ENCODE measurements around the gene CFAP299.
"Not testable (repeated sequence)": the region's sequence is repeated elsewhere in the genome, so short reads cannot be mapped to it uniquely, and the experiment has no call there.

The CFAP299 gene

DNA sequence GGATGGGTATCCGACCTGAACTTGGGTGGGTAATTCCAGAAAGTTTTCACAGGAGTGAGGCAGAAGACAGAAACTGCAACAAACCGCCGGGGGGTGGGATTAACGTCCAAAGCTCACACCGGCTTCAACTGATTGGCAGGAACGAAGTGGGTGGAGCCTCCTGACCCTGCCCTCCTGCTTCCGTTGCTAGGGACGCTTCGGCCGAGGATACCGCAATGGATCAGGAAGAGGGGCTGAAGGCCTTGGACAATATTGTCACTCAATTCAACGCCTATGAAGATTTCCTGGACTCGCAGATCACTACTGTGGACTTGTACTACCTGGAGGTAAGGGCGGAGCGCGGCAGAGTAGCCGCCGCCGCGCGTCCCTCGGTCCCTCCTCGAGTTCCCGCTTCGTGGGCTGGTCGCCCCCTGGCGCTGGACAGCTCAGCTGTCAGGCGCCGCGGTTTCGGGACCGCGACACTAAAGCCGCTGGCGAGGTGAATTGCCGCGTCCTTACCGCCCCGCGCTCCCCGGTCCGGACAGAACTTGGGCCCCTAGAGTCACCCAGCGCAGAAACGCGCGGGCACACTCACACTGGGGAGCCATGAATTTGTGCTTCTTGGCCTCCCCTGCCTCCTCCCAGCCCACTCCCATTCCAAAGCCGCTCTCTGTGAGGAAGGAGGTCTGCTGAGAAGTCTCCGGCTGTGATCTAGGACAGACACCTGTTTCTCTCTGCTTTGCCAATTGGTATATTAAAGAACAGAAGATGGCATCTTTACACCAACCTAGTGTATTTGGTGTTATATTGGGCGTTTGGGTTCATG lies at the start of gene CFAP299:
Gene CFAP299 (plus strand): TSS at position 177 of the 805 bp plus-strand sequence.
- DNase-seq (ENCODE audit: low read depth) = peak; percentile 88

DNA sequence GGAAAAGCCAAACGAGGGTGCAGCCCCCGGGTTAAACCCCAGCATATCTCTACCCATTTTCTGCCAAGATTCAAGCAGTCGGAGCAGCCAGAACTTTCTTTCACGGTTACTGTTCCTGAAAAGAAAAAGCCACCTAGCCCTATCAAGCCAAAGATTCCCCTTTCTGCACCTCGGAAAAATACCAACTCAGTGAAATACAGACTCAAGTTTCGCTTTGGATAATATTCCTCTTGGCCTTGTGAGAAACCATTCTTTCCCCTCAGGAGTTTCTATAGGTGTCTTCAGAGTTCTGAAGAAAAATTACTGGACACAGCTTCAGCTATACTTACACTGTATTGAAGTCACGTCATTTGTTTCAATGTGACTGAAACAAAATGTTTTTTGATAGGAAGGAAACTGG lies 49.1 kb upstream of the CFAP299 start:
- DNase-seq (ENCODE audit: low read depth) = no peak

DNA sequence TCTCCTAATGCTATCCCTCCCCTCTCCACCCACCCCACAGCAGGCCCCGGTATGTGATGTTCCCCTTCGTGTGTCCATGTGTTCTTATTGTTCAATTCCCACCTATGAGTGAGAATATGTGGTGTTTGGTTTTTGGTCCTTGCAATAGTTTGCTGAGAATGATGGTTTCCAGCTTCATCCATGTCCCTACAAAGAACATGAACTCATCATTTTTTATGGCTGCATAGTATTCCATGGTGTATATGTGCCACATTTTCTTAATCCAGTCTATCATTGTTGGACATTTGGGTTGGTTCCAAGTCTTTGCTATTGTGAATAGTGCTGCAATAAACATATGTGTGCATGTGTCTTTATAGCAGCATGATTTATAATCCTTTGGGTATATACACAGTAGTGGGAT lies 44.9 kb upstream of the CFAP299 start:
- not testable (repeated sequence) for DNase-seq (ENCODE audit: low read depth)

DNA sequence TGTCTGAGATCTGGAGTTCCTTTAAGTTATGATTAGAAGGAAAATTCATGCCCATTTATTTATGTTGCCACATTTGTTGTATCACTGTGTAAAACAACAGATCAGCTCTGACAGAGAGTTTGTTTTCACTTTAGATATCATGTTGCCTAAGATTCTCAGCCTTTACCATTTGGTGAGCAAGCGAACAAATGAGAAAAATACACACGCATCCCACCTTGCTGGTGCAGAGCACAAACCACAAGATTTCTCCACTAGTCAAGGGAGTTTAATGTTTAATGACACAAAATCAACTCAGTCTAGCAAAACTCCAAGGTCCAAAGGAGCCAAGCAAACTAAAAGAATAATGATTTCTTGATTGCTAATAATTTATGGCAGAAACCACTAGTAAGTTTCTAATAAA lies 41.3 kb upstream of the CFAP299 start:
- DNase-seq (ENCODE audit: low read depth) = no peak

DNA sequence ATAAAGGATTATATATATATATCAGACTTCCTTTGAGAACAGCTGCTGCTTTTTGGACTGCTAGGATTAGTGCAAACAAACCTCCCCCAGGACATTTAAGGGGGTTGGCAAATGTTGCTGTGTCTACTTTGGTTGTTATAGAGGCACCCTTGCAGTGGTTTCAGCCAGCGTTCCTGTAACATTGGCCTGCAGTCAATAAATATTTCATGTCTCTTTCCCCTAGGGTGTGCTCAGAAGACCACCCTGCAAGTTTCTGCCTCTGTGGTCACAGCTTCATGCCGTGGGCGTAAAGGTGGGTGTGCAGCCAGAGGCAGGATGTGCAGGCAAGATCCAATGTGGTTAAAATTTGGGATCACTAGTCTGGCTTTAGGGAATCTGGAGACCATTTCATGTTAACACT lies 40.2 kb upstream of the CFAP299 start:
- no peak for DNase-seq (ENCODE audit: low read depth)

DNA sequence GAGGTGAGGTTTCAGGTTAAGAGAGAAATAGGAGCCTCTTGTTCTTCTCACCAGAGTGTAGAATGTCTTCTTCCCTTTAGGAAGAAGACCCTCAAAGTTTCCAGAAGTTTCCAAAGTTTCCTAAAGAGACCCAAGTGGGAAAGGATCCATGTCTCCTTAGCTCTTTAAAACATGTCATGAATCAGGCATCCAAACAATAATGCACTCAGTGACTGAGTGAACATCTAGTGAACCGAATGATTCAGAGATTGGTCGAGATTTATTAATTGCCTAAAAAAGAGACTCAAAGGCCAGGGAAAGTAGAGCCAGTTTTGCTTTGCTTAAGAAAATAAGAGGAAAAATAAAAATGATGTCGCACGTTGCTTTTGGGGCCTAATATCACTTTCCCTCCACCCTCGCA lies 39.7 kb upstream of the CFAP299 start:
- peak; percentile 27 for DNase-seq (ENCODE audit: low read depth)

DNA sequence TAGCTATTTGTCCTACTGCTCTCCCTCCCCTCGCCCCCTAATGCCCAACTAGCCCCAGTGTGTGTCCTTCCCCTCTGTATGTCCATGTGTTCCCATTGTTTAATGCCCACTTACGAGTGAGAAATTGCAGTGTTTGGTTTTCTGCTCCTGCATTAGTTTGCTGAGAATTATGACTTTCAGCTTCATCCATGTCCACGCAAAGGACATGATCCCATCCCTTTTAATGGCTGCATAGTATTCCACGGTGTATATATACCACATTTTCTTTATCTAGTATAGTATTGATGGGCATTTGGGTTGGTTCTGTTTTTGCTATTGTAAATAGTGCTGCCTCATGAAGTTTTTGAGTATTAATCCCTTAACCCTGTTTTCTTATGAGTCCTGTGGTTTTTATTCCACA lies 33.6 kb upstream of the CFAP299 start:
- no peak for DNase-seq (ENCODE audit: low read depth)

DNA sequence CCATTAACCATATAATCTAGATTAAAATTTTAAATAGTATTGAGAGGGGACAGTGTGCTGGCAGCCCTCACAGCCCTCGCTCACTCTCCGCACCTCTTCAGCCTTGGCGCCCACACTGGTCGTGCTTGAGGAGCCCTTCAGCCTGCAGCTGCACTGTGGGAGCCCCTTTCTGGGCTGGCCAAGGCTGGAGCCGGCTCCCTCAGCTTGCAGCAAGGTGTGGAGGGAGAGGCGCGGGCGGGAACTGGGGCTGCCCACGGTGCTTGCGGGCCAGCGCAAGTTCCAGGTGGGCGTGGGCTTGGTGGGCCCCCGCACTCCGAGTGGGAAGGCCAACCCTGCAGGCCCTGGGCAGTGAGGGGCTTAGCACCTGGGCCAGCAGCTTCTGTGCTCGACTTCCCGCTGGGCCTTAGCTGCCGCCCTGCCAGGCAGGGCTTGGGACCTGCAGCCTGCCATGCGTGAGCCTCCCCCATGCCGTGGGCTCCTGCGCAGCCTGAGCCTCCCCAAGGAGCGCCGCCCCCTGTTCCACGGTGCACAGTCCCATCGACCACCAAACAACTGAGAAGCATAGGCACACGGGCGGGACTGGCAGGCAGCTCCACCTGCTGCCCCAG lies 32.8 kb upstream of the CFAP299 start:
- no peak for DNase-seq (ENCODE audit: low read depth)

DNA sequence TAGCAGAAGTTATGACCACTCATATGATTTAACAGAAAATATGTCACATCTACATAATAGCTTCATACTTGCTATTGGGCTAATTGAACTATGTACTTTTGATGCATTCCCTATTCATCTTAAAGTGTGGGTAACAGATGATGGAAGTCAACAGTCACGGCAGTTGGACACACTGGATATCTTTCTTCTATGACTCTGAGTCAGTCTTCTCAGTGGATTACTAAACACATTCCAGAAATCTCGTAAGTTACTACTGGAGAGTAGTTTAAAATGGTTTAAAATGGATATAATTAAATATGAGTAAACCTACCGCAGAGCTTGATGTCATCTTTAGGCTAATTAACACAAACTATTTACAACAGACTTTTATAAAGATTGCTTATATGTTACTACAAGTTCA lies 30.1 kb upstream of the CFAP299 start:
- peak; percentile 48 for DNase-seq (ENCODE audit: low read depth)

DNA sequence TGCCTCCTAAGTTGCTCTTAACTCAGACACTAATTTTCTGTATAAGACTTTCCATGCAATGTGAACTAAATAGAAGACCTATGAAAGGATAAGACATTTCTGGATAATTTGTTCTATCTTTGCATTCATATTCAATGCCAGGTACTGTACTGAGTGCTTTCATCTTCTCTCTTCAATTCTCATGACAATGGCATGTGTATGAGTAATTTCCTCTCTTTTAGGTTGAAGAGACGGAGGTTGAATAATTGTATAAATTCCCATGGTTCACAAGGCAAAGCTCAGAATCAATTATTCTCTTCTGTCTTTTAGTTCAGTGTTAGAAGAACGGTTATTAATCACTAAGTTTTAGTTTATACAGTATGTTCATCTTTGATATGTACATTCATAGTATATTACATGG lies 29.3 kb upstream of the CFAP299 start:
- no peak for DNase-seq (ENCODE audit: low read depth)

DNA sequence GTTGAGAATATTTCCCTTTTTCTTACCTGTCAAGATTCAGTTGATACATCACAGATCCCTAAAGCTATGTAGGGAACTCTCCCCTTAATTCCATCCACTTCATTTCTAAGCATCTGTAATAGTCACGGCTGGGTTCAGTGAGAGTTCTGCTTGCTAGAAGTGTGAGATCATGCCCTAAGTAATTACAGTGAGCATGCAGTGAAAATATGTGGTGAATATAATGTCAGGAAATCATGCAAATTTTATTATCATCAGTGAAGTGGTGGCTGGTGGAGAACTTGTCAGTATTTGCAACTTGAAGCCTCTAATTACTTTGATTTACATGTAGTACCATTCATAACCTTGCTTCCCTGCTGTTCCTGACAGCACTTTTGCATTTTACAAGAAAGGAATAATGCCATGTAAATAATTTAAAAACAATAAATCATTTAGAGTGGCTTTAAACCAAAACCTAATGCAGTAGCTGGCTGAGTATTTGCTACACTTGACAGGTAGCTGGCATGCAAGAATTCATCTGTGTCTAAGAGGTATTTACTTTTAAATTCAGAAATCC lies 28.3 kb upstream of the CFAP299 start:
- peak; percentile 20 for DNase-seq (ENCODE audit: low read depth)

DNA sequence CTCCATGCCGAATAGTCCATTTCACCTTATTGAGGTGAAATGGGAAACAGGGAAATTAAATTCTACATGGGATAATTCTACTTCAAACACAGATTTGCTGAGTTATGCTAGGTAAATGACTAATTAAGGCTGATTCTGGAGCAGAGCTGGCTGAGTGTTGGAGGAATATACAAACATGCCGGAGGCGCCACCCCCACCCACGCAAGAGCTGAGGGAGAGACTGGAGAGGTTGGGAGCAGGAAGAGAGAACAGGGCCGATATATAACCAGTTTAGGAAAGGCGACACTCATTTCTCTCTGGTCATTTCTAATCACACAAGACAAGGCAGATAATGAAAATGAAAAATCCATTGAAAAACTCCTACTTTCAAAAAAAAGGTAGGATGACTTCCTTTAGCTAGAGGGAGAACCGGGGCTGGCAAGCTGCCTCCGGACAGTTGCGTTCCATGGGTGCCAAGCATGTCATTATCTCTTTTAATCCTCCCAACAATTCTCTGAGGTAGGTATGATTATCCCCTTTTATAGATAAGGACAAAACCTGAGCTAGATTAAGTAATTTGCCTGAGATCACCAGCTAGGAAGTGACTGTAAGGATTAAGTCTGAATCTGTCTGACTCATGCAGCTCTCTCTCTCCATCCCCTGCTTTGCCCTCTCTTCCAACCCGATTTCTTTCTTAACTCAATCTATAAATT lies 27.6 kb upstream of the CFAP299 start:
- DNase-seq (ENCODE audit: low read depth) = peak; percentile 27

DNA sequence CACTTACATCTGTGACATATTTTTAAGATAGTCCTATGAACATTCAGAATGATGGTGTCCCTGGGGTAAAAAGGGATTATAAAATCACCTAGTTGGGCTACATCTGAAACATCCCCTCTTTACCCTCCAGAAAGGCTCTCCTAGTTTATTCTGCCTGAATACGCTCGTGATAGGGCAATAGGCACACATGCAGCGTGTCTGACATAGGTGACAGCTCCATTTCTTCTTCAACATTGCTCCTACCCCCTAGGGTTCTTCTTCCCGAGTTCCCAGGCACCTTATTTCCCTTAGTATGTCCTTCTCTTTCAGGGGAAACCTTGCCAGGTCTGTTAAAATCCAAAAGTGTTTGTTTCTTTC lies 27.1 kb upstream of the CFAP299 start:
- no peak for DNase-seq (ENCODE audit: low read depth)

DNA sequence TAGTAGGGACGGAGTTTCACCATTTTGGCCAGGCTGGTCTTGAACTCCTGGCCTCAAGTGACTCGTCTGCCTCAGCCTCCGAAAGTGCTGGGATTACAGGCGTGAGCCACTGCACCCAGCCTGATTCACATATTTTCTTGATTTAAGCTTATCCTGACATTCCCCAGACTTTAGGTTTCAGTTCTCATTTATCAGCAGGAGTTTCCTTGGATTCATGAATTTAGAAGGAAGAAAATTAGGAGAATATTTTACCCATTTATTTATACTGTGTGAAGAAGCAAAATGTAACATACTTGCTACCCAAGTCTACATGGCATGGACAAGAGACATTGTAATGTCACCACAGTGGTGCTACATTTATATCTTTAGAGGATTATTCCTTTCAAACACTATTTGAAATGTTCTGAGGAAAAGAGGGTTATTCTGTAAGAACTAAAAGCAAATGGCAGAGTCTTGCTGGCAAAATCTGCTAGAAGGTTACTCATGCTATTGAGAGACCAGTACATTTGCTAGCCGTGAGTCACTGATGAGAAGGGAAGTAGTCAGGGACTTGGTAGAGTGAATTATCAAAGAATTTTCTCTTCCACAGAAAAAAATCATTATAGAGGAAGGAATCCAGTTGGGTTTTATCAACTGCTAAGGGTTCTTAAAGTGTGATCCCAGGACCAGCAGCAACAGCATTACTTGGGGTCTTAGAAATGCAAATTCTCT lies 26.1 kb upstream of the CFAP299 start:
- DNase-seq (ENCODE audit: low read depth) = peak; percentile 91

DNA sequence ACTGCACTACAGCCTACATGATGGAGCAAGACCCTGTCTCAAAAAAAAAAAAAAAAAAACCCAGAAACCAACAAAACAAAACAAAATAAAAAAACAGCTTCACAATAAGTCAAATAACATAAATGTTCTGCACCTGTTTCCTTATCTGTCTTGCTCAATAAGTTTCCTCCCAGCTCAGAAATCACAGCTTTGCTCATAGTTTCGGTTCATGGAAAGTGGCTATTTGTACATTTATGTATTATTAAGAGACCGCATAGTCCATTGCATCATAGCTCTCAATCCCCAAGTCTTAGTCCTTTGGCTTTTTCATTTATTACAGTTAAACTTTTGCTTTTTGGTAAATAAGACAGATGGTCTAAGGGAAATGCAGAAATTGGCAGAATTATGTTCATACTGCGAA lies 24.4 kb upstream of the CFAP299 start:
- DNase-seq (ENCODE audit: low read depth) = no peak

DNA sequence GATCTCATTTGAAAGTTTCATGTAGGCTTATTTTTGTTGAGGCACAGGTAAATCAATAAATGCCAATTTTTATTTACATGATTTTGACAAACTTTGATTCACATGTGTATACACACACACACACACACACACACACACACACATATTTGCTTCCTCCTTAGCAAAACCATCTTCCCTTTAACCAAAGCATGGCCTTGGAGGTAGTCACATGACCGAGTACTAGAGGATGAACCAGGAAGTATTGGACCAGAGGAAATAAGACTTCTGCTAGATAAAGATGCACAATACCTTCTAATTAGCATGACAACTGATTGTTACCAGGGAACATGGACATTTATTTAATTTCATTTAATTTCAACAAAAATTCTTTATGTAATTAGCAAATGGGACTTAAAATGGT lies 23.4 kb upstream of the CFAP299 start:
- DNase-seq (ENCODE audit: low read depth) = no peak

DNA sequence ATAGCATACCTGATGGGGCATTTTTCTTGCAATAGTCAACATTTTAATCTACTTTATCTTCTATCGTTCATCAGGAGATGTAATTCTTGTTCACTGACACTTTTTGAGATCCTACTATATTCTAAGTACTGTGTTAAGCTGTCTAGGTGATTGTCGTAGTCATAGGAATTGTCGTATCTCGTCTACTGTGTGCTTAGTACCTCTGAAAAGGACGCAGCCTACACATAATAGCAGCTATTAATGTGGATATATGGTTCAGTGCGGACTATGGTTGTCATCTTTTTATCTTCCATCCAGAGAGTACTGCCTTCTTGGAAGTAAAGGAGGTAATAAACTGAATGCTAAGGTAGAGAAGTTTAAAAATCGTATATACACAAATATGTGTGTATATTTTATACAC lies 21.9 kb upstream of the CFAP299 start:
- no peak for DNase-seq (ENCODE audit: low read depth)

DNA sequence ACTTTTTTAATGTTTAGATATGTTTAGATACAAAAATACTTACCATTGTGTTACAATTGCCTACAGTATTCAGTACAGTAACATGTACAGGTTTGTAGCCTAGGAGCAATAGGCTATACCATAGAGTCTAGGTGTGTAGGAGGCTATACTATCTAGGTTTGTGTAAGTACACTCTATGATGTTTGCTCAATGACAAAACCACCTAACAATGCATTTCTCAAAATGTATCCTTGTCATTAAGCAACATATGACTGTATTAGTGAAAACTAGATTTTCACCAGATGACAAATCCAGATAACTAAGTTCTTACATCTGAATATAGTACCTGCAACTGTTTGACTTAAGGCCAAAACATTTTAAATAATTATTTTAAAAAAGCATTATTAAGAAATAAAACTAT lies 19.7 kb upstream of the CFAP299 start:
- not testable (repeated sequence) for DNase-seq (ENCODE audit: low read depth)

DNA sequence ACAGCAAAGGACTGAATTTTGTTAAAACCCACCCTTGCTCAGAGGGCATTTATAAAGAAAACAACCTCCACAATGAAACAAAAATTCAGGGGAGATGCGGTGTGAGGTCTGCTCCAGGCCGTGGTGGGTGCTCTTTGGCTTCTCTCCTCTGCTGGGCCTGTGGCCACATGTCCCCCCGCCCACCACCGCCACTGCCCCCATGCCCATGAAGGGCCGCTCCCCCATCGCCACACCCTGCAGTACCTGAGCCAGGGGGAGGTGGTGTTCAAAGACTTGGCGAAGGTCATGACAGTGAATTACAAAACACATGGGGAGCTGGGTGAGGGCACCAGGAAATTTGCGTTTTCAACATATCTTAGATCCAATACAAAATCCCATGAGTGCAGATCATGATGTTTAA lies 14.2 kb upstream of the CFAP299 start:
- DNase-seq (ENCODE audit: low read depth) = no peak

DNA sequence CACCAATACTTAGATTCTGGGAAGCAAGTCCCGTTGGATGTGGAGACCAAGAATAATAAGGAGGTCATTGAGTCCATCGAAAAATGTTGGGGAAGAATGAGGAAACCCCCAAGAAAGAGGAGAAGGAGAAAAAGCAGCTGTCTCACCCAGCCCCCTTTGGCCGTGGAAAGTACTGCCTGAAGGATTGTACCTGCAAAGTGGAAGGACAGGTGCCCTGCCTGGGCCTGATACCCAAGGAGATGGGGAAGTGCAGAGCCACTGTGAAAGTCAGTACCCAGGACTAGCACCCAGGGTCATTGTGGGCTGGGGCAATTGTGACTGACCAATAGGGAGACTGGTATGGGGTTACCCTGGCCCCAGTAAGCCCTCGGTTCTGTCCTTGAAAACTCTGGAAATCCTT lies 13.8 kb upstream of the CFAP299 start:
- no peak for DNase-seq (ENCODE audit: low read depth)

DNA sequence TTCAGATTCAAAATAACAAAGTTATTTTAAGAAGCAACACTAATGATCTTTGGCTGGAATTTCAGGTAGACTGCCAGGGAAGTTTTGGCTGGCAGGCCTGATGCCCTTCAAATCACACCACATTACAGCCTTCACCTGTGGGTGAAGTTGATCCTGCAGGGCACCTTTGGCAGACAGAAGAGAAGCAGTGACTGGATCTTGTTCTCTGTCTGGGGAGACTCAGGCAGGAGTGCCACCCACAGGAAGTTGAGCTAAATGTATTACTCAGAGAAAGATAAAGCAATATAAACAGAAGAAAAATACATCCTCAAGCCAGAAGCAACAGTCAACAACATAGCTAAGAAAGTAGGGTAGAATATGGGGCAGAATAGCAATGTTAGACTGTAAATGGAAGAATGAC lies 12.8 kb upstream of the CFAP299 start:
- DNase-seq (ENCODE audit: low read depth) = no peak

DNA sequence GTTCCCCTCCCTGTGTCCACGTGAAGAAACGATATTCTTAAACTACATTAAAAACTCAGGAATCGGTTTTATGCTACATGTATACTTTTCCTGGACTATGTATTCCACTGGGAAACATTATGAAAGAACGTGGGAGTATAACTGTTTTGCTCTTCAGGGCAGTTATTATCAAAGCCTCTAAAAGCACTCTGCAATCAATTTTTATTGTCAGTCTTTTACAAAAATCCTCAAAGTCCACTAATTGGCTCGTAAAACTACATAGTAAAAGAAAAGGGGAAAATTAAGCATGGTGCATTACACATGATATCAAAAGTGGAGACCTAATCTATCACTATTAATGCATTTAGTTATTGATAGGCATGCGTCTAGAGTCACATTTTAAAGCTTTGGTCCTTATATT lies 11.4 kb upstream of the CFAP299 start:
- no peak for DNase-seq (ENCODE audit: low read depth)
